GM20000 (cell line): ENCODE results near the gene HERC3.

Source experiments
- DNase-seq: peaks from one replicate; pipeline ENCODE4 v3.0.0; 2012; ENCODE audit warnings: low spot score
- TF ChIP-seq, protein P1 (sequence below): IDR thresholded peaks from 2 replicates; pipeline ENCODE4 v1.5.1; 2012; ENCODE audit warnings: mild to moderate bottlenecking, control low read depth; ENCODE audit errors: extremely low read depth, missing control alignments

The HERC3 gene

DNA sequence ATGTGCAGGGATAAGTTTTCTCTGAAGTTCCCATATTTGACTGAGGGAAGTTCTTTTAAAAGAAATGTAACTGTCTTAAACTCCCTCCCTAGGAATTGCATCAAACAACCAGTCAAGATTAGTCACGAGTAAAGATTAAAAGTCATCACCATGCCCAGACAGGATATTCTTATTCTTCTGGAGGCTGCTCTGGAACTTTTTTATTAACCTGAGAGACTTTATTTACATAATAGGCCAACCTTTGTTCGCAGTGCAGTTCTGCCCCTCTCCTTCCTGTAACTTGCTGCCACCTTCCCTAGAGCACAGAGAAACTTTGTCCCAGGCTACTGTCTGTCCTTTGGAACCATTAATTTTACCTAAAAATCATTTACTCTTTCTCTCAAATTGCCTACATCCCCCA is 9.8 kb upstream of the HERC3 start:
- DNase-seq = no peak
- TF ChIP-seq, protein P1, sequence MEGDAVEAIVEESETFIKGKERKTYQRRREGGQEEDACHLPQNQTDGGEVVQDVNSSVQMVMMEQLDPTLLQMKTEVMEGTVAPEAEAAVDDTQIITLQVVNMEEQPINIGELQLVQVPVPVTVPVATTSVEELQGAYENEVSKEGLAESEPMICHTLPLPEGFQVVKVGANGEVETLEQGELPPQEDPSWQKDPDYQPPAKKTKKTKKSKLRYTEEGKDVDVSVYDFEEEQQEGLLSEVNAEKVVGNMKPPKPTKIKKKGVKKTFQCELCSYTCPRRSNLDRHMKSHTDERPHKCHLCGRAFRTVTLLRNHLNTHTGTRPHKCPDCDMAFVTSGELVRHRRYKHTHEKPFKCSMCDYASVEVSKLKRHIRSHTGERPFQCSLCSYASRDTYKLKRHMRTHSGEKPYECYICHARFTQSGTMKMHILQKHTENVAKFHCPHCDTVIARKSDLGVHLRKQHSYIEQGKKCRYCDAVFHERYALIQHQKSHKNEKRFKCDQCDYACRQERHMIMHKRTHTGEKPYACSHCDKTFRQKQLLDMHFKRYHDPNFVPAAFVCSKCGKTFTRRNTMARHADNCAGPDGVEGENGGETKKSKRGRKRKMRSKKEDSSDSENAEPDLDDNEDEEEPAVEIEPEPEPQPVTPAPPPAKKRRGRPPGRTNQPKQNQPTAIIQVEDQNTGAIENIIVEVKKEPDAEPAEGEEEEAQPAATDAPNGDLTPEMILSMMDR = no peak

DNA sequence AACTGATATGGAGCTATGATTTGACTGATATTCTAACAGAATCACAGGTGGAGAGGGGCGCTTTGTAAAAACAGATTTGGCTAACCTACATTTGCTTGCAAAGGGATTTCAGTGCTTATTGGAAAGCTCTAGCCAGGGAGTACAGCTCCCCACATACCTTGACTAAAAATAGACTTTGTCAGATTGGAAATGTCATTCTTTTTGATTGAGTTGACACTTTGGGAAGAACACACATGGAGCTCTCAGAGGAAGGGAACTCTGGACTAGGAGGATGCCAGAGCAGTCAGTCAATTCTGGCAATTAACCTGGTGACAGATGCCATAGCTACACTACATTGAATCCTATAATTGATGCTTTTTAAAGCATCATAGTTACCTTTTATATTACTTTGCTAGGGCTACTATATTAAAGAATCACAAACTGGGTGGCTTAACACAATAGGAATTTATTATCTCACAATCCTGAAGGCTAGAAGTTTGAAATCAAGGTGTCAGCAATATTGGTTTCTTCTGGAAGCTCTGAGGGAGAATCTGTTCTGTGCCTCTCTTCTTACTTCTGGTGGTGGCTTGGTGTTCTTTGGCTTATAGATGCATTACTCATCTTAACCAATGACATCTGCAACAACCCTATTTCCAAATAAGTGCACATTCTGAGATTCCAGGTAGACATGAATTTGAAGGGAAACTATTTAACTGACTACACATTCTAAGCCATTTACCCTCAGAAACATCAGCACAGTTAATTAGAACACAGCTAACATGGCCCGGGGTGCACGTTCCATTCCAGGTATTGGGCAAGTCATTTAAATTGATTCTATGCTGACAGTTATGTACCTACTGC is 8.4 kb upstream of the HERC3 start:
- TF ChIP-seq, protein P1 = no peak
- DNase-seq = no peak

- no peak for DNase-seq
- TF ChIP-seq, protein P1 = no peak
Measured at GRCh38 chr4:88584471-88584900, 7.8 kb upstream of the HERC3 start.

DNA sequence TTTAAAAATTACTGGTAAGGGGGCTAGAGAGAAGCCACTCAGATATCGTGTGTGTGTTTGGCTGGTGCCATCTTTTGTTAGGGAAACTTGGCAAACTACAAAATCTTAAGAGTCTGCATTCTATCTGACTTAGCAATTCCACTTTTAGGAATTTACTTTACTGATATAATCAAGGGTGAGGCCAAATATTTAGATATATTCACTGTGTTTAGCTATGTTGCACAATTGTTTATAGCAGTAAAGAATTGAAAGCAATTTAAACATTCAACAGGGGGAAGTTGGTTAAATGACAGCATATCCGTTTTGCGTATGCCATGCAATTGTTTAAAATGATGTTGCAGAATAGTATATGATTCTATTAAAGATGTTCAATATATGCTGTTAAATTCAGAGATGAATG is 6.4 kb upstream of the HERC3 start:
- DNase-seq = no peak
- TF ChIP-seq, protein P1 = no peak

DNA sequence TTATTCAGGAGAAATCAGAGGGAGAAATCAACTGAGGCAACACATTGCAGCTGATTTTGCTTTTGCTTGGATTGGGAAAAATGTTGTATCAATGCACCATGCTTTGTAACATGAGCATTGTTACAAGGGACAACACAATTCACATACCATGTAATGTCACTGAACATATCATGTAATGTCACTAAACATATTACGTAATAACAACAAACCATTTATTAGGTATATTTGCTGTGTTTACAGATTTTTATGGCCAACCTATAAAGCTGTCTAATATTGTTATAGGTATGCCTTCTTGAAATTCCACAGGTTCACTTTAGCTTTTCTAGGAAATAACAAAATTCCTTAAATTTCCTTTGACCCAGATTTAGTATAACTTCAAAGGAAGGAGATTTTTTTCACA is 5.0 kb upstream of the HERC3 start:
- TF ChIP-seq, protein P1 = no peak
- no peak for DNase-seq

DNA sequence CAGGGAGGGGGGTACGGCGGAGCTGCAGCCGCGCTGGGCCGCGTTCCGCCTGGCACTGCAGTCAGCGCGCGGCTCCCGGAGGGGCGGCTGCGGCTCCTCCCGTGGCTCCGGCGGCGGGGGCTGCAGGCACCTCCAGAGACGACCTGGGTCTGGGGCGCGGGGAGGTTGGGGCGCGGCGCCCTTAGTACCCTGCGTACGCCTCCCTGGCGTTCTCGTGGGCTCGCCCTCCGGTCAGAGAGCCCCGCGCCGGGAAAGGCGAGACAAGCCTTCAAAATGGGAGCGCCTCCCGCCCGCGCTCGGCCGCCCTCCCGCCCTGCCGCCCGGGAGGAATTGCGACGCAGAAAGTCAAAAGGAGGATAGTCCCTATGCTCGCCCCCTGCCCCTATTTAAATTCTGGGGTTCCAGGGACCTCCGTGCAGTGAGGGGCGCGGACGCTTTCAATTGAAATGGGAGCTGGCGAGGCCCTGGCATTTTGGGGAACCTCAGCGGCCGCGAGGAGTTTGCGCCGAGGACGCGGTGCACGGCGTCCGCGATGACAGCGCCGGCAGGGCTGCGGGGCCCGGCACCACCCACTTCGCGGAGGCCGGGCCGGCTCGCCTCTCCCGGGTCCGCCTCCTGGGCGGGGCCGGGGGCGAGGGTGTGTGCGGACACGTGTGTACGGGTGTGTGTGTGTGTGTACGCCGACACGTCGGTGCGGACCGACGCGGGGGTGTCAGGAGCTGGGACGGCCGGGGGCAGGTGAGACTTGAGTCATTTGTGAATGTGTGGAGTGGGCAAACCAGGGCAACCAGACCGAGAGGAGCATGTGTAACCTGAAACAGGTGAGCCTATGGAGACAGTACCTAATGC is 544 bp downstream of the HERC3 start:
- TF ChIP-seq, protein P1 = no peak
- DNase-seq = peak; percentile 92

DNA sequence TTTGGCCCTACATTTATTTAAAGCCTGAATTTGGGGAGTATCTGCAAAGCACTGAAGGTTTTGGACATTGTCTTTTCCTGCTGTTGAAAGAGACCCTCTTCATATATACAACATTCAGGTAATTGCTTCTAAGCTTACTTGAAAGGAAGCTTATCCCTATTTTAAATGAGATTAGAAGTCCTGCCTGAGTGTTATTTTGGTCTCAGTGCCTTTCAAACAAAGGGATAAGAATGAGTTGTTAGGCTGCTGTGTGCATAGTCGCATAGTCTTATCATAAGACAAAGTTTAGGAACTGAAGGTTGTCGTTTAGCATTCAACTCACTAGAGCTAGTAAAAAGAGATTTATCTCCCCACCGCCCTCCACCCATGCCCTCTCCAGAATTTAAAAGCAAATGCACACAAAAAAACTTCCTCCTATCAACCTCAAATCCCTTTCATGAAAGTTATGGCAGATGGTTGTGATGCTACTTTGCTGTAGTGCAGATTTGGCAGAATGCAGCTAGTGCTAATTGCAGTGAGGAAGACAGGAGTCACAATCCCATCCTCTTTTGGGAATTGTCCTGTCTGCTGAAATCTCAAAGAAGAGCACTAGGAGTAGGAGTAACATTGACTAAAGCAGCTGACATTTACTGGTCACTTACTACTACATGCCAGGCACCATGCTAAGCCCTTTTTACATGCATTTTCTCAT is 5.8 kb downstream of the HERC3 start:
- DNase-seq = no peak
- TF ChIP-seq, protein P1 = no peak
